Lower leg skin (tissue), 4 donors: ENCODE results near the gene HOXB9. TPM values are rescaled to one million over a fixed set of nuclear protein-coding genes. Genes with fewer than 3 reads are reported as not detected.

Experiments
- DNase-seq, 2 donors: peaks; one replicate each; pipeline ENCODE4 v3.0.0-alpha.2; 2019; ENCODE audit warnings: low spot score in 2 of 2
- H3K4me3 ChIP-seq: fragments of 200-600 bp; sonication (generic); 2 replicates; pipeline ENCODE4 v1.5.1; 2017; ENCODE audit warnings: mild to moderate bottlenecking, low read depth; ENCODE audit not compliant: poor library complexity, severe bottlenecking
- CTCF ChIP-seq, 3 donors: fragments of 450-650 bp; IDR thresholded peaks; one replicate each; pipeline ENCODE4 v1.5.1; 2016; ENCODE audit warnings: antibody characterized with exemption in 3 of 3, mild to moderate bottlenecking in 3 of 3, moderate library complexity in 2 of 3
- POLR2A ChIP-seq, 2 donors: fragments of 450-650 bp; IDR thresholded peaks; one replicate each; pipeline ENCODE4 v1.6.1; 2016 to 2017; ENCODE audit warnings: antibody characterized with exemption in 2 of 2, mild to moderate bottlenecking in 1 of 2, moderate library complexity in 1 of 2
- WGBS, 2 donors: methylation state at CpG; one replicate each; pipeline ENCODE4 v1.1.5; 2018; 5-methylcytosine and 5-hydroxymethylcytosine counted together
- intact Hi-C: fragments of 100-400 bp; cut with DNase I; formaldehyde crosslinking; loops from one replicate; pipeline ENCODE4 v1.15.0; 2023; ENCODE audit warnings: low total_unique reads
- total RNA-seq, 4 donors: library from RNA; depleted of rRNA; stranded (reverse); fragments of >200 nt; gene quantifications; one replicate each; pipeline ENCODE4 v1.1.0, GENCODE V29; 2016

Gene HOXB9
- total RNA-seq, 4 donors from 2014 or later = 0.07 to 0.29 TPM; not detected in 2

DNA sequence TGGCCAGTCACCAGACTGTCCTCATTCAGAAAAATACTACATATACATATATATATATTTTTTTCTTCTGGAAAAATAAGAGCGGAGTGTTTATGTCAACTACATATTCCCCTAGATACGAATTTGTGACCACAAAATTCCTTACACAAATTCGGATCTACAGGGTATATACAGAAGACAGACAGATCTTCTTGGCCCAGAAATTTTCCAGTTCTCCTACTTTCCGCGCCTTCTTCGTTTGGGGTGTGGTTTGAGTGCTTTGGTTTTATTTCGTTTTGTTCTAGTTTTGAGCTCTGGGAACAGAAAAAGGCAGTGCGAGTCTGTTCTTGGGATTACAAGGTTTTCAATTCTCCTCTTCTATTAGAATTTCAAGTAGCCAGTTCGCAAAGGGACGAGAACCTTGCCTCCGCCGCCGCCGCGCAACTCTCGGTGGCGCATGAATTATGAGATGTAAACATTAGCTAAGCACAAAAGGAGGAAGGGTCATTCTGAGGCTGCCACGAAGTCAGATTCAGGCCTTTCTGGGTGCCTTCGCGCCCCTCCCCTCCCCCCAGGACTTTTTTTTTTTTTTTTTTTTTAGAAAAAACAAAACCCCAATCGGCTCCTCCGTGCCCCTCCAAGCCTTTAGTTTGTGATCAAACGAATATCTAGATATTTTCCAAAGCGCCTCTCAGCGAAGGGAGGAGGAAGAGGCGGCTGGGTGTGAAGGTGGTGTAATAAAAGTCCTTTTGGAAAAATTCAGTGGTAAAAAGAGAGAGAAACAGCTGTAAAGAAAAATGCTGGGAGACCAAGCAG is 46.2 kb downstream of the HOXB9 start:
- 74 to 78% methylated on average over 26 of the region's 26 CpGs for WGBS, 2 donors

DNA sequence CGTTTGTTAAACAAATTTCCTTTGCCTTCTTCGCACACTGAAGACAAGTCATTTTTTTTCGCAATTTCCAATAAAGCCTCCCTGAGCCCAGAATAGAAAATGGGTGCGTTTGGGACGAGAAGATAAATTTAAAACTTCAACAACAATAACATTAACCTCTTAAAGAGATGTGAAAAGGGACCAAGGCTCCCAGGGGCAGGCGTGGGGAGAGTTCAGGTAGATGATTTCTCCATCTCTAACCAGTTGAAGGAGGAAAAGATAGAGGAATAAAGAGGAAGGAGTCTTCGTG is 46.7 kb downstream of the HOXB9 start:
- TF ChIP-seq POLR2A (IDR thresholded peaks at IDR 0.05) (no peak), CTCF (IDR thresholded peaks at IDR 0.05) (no peak)
- no peak overlapping the region for H3K4me3 ChIP-seq
- 68 to 73% methylated on average over 7 of the region's 7 CpGs for WGBS, 2 donors
- intact Hi-C loops = no loop called here
- no peak for DNase-seq

More for the DNA sequence above, 46.2 kb downstream of the HOXB9 start:
- DNase-seq = no peak
- H3K4me3 ChIP-seq = no peak overlapping the region
- intact Hi-C loops = no loop called here
- no peak for TF ChIP-seq CTCF (IDR thresholded peaks at IDR 0.05)
- no peak for TF ChIP-seq POLR2A (IDR thresholded peaks at IDR 0.05)

DNA sequence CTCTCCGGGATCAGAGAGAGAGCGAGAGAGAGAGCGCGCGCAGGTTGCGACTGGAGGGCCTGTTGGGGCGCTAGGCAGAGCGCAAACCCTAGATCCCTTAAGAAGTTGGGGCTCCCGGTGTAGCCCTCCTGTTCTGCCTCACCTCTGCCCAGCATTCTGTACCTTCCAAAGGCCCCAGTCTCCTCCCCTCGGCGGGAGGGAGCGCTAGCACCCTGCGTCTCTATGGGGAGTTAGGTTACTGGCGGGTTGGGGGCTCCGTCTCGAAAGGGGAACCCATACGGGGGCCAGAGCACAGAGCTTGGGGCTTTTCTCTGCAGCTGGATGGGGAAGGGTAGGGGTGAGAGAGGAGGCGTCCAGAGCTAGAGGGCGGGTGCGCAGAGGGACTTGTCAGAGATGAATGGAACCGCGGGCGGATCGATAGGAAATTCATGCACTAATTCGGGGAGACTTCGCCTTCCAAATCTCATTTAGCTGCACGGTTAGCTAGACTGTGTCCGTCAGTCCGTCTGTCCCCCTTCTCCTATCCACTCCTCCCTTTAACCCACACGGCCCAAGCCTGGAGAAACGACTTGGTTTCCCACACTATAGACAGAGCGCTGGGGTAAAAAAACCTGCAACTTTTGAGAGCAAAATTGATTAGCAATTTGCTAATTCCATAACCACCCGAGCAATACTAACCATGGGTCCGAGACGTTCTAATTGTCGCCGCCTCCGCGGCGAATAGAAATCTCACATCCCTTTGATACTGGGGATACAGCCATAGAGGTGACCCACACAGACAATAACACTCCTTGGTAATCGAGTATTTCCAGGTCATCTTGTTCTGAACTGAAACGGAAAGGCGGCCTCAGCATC is 47.3 kb downstream of the HOXB9 start:
- H3K4me3 ChIP-seq = peak overlapping the region; percentile 31
- DNase-seq = no peak
- TF ChIP-seq POLR2A (IDR thresholded peaks at IDR 0.05) (no peak), CTCF (IDR thresholded peaks at IDR 0.05) (no peak)
- 21 to 27% methylated on average over 41 to 43 of the region's 43 CpGs for WGBS, 2 donors
- intact Hi-C loops = no loop called here

- H3K4me3 ChIP-seq = peak within 1 kb of the TSS; percentile 31
- TF ChIP-seq POLR2A (IDR thresholded peaks at IDR 0.05) (no peak), CTCF (IDR thresholded peaks at IDR 0.05) (no peak)
- intact Hi-C loops = no loop called here
- 0 to 1% methylated on average over 23 to 31 of the region's 58 CpGs for WGBS, 2 donors
- peak; percentile 91 to 98 for DNase-seq
Observed at GRCh38 chr17:48577946-48578615, 48.1 kb downstream of the HOXB9 start, which contains the start of gene HOXB4. HOXB4 (minus strand) TSS chr17:48578350; CDS start chr17:48578319, 31 bp downstream.

GRCh38 chr17:48577330-48577945 is 48.7 kb downstream of the HOXB9 start:
- intact Hi-C loops = no loop called here
- H3K4me3 ChIP-seq = peak overlapping the region; percentile 29
- TF ChIP-seq CTCF (IDR thresholded peaks at IDR 0.05) = no peak
- no peak for TF ChIP-seq POLR2A (IDR thresholded peaks at IDR 0.05)
- WGBS, 2 donors = 2 to 4% methylated on average over 16 to 19 of the region's 19 CpGs
- no peak for DNase-seq
